ENCODE measurements around the gene NF2.
"Not testable (repeated sequence)": the region's sequence is repeated elsewhere in the genome, so short reads cannot be mapped to it uniquely, and the experiment has no call there.

Gene NF2

GRCh38 chr22:29581799-29582198 lies 21.6 kb upstream of the NF2 start:
- TF ChIP-seq CTCF (IDR thresholded peaks at IDR 0.05; ENCODE audit: low read depth, low read length): no peak
- no peak for DNase-seq (ENCODE audit: extremely low read depth, low read depth)

GRCh38 chr22:29584975-29585374 lies 18.5 kb upstream of the NF2 start:
- TF ChIP-seq CTCF (IDR thresholded peaks at IDR 0.05; ENCODE audit: low read depth, low read length): no peak
- no peak for DNase-seq (ENCODE audit: extremely low read depth, low read depth)

- DNase-seq (ENCODE audit: extremely low read depth, low read depth): not testable (repeated sequence)
Observed at GRCh38 chr22:29586193-29586705, 17.2 kb upstream of the NF2 start.

GRCh38 chr22:29587938-29588699 lies 15.3 kb upstream of the NF2 start:
- DNase-seq (ENCODE audit: extremely low read depth, low read depth): peak; percentile 75
- no peak for TF ChIP-seq CTCF (IDR thresholded peaks at IDR 0.05; ENCODE audit: low read depth, low read length)

- no peak for TF ChIP-seq CTCF (IDR thresholded peaks at IDR 0.05; ENCODE audit: low read depth, low read length)
- no peak for DNase-seq (ENCODE audit: extremely low read depth, low read depth)
Observed at GRCh38 chr22:29593923-29594322, 9.5 kb upstream of the NF2 start.

- not testable (repeated sequence) for DNase-seq (ENCODE audit: extremely low read depth, low read depth)
Observed at GRCh38 chr22:29594447-29594846, 9.0 kb upstream of the NF2 start.

- DNase-seq (ENCODE audit: extremely low read depth, low read depth): no peak
- TF ChIP-seq CTCF (IDR thresholded peaks at IDR 0.05; ENCODE audit: low read depth, low read length): no peak
Observed at GRCh38 chr22:29596408-29596807, 7.0 kb upstream of the NF2 start.

- DNase-seq (ENCODE audit: extremely low read depth, low read depth): not testable (repeated sequence)
Observed at GRCh38 chr22:29597871-29598683, 5.4 kb upstream of the NF2 start.

GRCh38 chr22:29598684-29599020 lies 4.8 kb upstream of the NF2 start:
- TF ChIP-seq CTCF (IDR thresholded peaks at IDR 0.05; ENCODE audit: low read depth, low read length): no peak

More at GRCh38 chr22:29598684-29599020, 4.8 kb upstream of the NF2 start:
- DNase-seq (ENCODE audit: extremely low read depth, low read depth): no peak

All from AG09319 (cell line).